Testis (tissue), 2 donors: Measurements from ENCODE around the gene FBXW10B.

Experiments used
- CTCF ChIP-seq, 3 experiments: fragments of 450-650 bp in 2 of 3; fragments of 200-600 bp in 1 of 3; sonication (generic) in 1 of 3; IDR thresholded peaks; one replicate each; pipeline ENCODE4 v1.5.1; 2016 to 2019; ENCODE audit warnings: antibody characterized with exemption in 3 of 3, mild to moderate bottlenecking in 2 of 3, moderate library complexity in 1 of 3
- POLR2A ChIP-seq: fragments of 450-650 bp; IDR thresholded peaks from one replicate; pipeline ENCODE4 v1.6.1; 2017; ENCODE audit warnings: antibody characterized with exemption, mild to moderate bottlenecking, moderate library complexity

- TF ChIP-seq POLR2A (no peak), CTCF (IDR thresholded peaks at IDR 0.05) (no peak)
Observed at GRCh38 chr17:15658296-15658695, 38.8 kb upstream of the FBXW10B start.
